Gastrocnemius medialis (tissue), 4 donors: ENCODE measurements around the gene ZCCHC24. TPM values are rescaled to one million over a fixed set of nuclear protein-coding genes. Genes with fewer than 3 reads are reported as not detected.

Experiments
- ATAC-seq, 2 donors: fragments of 150-250 bp; one replicate each; pipeline ENCODE4 v1.9.1; 2016
- DNase-seq, 2 donors: peaks; one replicate each; pipeline ENCODE4 v3.0.0-alpha.2; 2019
- H3K27ac ChIP-seq, 4 donors: fragments of 200-600 bp; sonication (generic); 1 replicate in 1 of 4; 2 replicates in 3 of 4; pipeline ENCODE4 v1.5.1; 2016 to 2018; ENCODE audit warnings: mild to moderate bottlenecking in 2 of 4, moderate library complexity in 1 of 4
- H3K27me3 ChIP-seq, 3 donors: fragments of 200-600 bp; sonication (generic) in 2 of 3; 1 replicate in 1 of 3; 2 replicates in 2 of 3; pipeline versions ENCODE4 v1.5.1 to v1.6.0; 2016 to 2019; ENCODE audit warnings: mild to moderate bottlenecking in 1 of 3, moderate library complexity in 1 of 3
- H3K36me3 ChIP-seq, 2 donors: fragments of 200-600 bp; sonication (generic) in 1 of 2; one replicate each; pipeline ENCODE4 v1.5.1; 2017 to 2018
- H3K4me1 ChIP-seq, 2 donors: fragments of 200-600 bp; sonication (generic) in 1 of 2; one replicate each; pipeline ENCODE4 v1.5.1; 2016 to 2017; ENCODE audit warnings: mild to moderate bottlenecking in 2 of 2
- H3K4me3 ChIP-seq, 4 donors: fragments of 200-600 bp; sonication (generic) in 3 of 4; 1 replicate in 1 of 4; 2 replicates in 3 of 4; pipeline ENCODE4 v1.5.1; 2016 to 2019; ENCODE audit warnings: mild to moderate bottlenecking in 2 of 4
- H3K9me3 ChIP-seq, 3 donors: fragments of 200-600 bp; sonication (generic) in 2 of 3; 1 replicate in 1 of 3; 2 replicates in 2 of 3; pipeline ENCODE4 v1.5.1; 2016 to 2019
- POLR2A ChIP-seq, 2 donors: fragments of 450-650 bp; IDR thresholded peaks; one replicate each; pipeline ENCODE4 v1.6.1; 2017; ENCODE audit warnings: antibody characterized with exemption in 2 of 2, mild to moderate bottlenecking in 2 of 2, moderate library complexity in 2 of 2
- in situ Hi-C, 4 donors: fragments of 200-750 bp; cut with MboI; loops; one replicate each; pipeline versions ENCODE4 v1.15.0 to v1.8.0; 2017; ENCODE audit warnings: low sequenced_read_pairs in 4 of 4
- intact Hi-C: fragments of 100-400 bp; cut with DNase I; formaldehyde crosslinking; loops from one replicate; pipeline ENCODE4 v1.15.1; 2023; ENCODE audit warnings: low total_unique reads
- total RNA-seq, 4 donors: library from RNA; depleted of rRNA; stranded (reverse); fragments of >200 nt; gene quantifications; one replicate each; pipeline versions ENCODE4 v1.1.0 to v1.2.3, GENCODE V29; 2016
- TF ChIP-seq, protein P1 (sequence below), 5 experiments: fragments of 450-650 bp in 3 of 5; fragments of 200-600 bp in 2 of 5; sonication (generic) in 2 of 5; IDR thresholded peaks in 4 of 5; conservative IDR thresholded peaks in 1 of 5; 1 replicate in 4 of 5; 2 replicates in 1 of 5; pipeline ENCODE4 v1.5.1; 2016 to 2019; ENCODE audit warnings: antibody characterized with exemption in 5 of 5, mild to moderate bottlenecking in 3 of 5, moderate library complexity in 3 of 5

ZCCHC24 gene
- total RNA-seq, 4 donors from 2014 or later: 59.6 to 122 (median 84.5) TPM

DNA sequence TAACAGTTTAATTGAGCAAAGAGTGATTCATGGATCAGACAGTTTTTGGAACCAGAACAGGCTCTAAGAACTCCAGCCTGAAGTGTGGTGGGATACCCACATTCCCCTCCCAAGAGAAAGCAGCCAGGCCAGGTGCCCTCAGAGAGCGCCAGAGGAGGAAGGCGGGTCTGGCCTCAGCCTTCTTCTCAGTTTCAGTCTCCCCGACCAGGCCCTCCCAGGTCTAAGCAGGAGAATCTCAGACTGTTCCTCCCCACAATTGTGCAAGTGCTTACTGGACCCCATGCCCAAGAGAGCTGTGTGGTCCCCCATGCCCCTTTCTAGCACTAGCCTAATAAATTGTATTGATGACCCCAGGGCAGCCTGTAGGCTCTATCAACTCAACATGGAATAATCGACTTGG is 72.6 kb downstream of the ZCCHC24 start:
- intact Hi-C loops: loop anchor here (5.0 kb wide), 2 partner anchors 234 to 769 kb away; no protein-coding TSS in a partner anchor
- Histone ChIP-seq H3K4me3 (no peak overlapping the region), H3K27ac (no peak overlapping the region), H3K36me3 (no peaks in the 10 kb centered on the region), H3K9me3 (no peaks in the 10 kb centered on the region), H3K27me3 (no peaks in the 10 kb centered on the region), H3K4me1 (peaks cover 8 to 13% of the 10 kb centered on the region in 2 donors)
- DNase-seq (no peak), ATAC-seq (no peak)
- in situ Hi-C loops: loop anchor here in 3 of 4 donors (5.0 to 25.0 kb wide), 4 partner anchors 94 to 564 kb away; partner anchors contain the start of gene SFTPD (in 1 of the 3)
- no peak for TF ChIP-seq POLR2A (IDR thresholded peaks at IDR 0.05)
- TF ChIP-seq, protein P1, sequence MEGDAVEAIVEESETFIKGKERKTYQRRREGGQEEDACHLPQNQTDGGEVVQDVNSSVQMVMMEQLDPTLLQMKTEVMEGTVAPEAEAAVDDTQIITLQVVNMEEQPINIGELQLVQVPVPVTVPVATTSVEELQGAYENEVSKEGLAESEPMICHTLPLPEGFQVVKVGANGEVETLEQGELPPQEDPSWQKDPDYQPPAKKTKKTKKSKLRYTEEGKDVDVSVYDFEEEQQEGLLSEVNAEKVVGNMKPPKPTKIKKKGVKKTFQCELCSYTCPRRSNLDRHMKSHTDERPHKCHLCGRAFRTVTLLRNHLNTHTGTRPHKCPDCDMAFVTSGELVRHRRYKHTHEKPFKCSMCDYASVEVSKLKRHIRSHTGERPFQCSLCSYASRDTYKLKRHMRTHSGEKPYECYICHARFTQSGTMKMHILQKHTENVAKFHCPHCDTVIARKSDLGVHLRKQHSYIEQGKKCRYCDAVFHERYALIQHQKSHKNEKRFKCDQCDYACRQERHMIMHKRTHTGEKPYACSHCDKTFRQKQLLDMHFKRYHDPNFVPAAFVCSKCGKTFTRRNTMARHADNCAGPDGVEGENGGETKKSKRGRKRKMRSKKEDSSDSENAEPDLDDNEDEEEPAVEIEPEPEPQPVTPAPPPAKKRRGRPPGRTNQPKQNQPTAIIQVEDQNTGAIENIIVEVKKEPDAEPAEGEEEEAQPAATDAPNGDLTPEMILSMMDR (IDR thresholded peaks at IDR 0.05 in 4 of 5, conservative IDR thresholded peaks at IDR 0.05 in 1 of 5): no peak

DNA sequence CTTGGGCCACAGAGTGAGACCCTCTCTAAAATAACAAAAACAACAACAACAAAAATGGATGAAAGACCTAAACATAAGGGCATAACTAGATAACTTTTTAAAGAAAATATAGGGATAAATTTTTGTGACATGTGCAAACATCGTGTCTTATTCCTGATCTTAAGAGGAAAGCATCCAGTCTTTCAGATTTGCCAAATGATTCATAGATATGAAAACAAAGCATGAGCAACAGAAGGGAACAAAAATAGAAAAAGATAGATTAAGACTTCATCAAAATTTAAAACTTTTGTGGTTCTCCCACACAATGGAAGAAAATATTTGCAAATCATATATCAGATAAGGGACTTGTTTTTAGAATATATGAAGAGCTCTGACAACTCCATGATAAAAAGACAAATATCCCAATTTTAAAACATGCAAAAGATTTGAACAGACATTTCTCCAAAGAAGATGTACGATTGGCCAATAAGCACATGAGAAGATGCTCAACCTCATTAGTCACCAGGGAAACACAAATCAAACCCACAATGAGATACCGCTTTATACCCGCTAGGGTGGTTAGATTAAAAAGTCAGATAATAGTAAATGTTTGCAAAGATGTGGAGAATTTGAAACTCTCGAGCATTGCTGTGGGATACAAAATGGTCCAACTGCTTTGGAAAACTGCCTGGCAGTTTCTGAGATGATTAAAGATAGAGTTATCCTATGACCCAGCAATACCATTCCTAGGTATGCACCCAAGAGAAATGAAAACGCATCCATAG is 77.8 kb downstream of the ZCCHC24 start:
- no peak overlapping the region for H3K27ac ChIP-seq
- H3K4me3 ChIP-seq: no peak overlapping the region
- DNase-seq (no peak), ATAC-seq (no peak)
- intact Hi-C loops (no loop called here), in situ Hi-C loops (loop anchor here in 1 of 4 donors (25.0 kb wide), 1 partner anchor 570 kb away; the partner anchor contains the start of gene SFTPD)
- TF ChIP-seq, protein P1 (IDR thresholded peaks at IDR 0.05 in 4 of 5, conservative IDR thresholded peaks at IDR 0.05 in 1 of 5): no peak
- no peak for TF ChIP-seq POLR2A (IDR thresholded peaks at IDR 0.05)
- H3K27me3 ChIP-seq: no peaks in the 10 kb centered on the region
- H3K36me3 ChIP-seq: no peaks in the 10 kb centered on the region
- H3K4me1 ChIP-seq: no peaks in the 10 kb centered on the region
- H3K9me3 ChIP-seq: no peaks in the 10 kb centered on the region

DNA sequence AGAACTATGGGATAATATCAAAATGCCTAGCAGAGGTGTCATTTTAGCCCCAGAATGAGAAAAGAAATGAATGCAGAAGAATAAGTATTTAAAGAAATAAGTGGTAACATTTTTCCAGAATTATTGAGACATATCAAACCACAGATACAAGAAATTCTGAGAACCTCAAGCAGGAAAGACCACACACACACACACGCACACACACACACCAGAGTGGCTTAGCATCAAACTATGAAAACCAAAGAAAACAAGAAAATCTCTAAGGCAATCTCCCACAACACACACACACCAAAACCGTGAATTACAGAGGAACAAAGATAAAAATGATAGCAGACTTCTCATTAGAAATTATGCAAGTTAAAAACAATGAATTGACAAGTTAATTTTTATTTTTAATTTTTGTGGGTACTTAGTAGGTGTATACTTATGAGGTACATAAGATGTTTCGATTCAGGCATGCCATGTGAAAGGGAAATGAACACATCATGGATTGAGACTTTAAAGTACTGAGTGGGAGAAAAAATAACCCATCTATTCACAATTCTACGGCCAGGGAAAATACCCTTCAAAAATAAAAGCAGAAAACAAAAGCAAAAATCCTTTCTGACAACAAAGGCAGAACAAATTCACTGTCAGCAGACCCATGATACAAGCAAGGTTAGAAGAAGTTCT is 83.6 kb downstream of the ZCCHC24 start:
- no peaks in the 10 kb centered on the region for H3K27me3 ChIP-seq
- no peaks in the 10 kb centered on the region for H3K36me3 ChIP-seq
- H3K9me3 ChIP-seq: no peaks in the 10 kb centered on the region
- ATAC-seq (no peak), DNase-seq (no peak)
- TF ChIP-seq POLR2A (IDR thresholded peaks at IDR 0.05): no peak
- TF ChIP-seq, protein P1 (IDR thresholded peaks at IDR 0.05 in 4 of 5, conservative IDR thresholded peaks at IDR 0.05 in 1 of 5): no peak
- intact Hi-C loops (no loop called here), in situ Hi-C loops (loop anchor here in 1 of 4 donors (25.0 kb wide), 1 partner anchor 575 kb away; the partner anchor contains the start of gene SFTPD)
- H3K4me3 ChIP-seq: no peak overlapping the region
- H3K4me1 ChIP-seq: peaks cover 10 to 13% of the 10 kb centered on the region in 2 donors
- no peak overlapping the region for H3K27ac ChIP-seq

DNA sequence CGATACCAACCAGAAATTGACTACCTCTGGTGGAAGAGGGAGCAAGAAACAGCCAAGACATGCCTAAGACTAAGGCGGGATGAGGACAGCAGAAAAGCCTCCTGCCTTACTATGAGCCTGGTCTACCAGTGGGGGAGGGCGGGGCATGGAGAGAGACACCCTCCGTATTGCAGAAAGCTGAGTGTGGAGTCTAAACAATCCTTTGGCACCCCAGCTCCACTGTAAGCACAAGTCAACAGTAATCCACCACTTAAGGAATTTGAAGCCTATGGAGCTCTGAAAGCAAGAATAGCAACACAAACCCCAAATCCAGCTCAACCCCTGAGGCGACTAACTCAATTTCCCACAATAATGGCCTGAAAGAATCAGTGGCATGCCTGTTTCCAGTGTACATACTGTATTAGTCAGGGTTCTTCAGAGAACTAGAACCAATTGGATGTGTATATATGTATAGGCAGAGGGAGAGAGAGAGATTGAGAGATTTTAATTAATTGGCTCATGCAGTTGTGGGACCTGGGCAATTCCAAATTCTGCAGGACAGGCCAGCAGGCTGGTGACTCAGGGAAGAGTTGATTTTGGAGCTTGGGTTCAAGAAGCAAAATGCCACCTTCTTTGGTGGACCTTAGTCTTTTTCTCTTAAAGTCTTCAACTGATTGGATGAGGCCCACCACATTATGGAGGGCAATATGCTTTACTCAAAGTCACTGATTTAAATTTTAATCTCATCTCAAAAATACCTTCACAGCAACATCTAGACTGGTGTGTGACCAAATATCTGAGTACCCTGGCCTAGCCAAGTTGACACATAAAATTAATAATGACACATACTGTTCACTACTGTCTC is 84.7 kb downstream of the ZCCHC24 start:
- ATAC-seq (no peak), DNase-seq (no peak)
- Histone ChIP-seq H3K9me3 (no peaks in the 10 kb centered on the region), H3K27me3 (no peaks in the 10 kb centered on the region), H3K4me1 (peaks cover 10 to 13% of the 10 kb centered on the region in 2 donors), H3K36me3 (no peaks in the 10 kb centered on the region), H3K27ac (no peak overlapping the region), H3K4me3 (no peak overlapping the region)
- TF ChIP-seq, protein P1 (IDR thresholded peaks at IDR 0.05 in 4 of 5, conservative IDR thresholded peaks at IDR 0.05 in 1 of 5): no peak
- no peak for TF ChIP-seq POLR2A (IDR thresholded peaks at IDR 0.05)
- in situ Hi-C loops: loop anchor here in 1 of 4 donors (25.0 kb wide), 1 partner anchor 577 kb away; the partner anchor contains the start of gene SFTPD
- intact Hi-C loops: no loop called here
